Activated CD8-positive, alpha-beta memory T cell treated with anti-CD3 and anti-CD28 coated beads for 48 hours (primary cell): Measurements from ENCODE around the gene DHRS1.

ENCODE experiments used
- DNase-seq, 3 experiments: peaks; one replicate each; pipeline ENCODE4 v3.0.0-alpha.2; 2020; ENCODE audit warnings: low read depth in 2 of 3, low spot score in 2 of 3

DHRS1 gene

GRCh38 chr14:24299255-24300191 is at the start of gene DHRS1, which contains the start of gene NOP9:
Gene DHRS1, minus strand, starts transcription at chr14:24299780. Its CDS starts 674 bp downstream, at chr14:24299106.
Gene NOP9, plus strand, starts transcription at chr14:24299850. Its CDS starts 105 bp downstream, at chr14:24299955.
- DNase-seq: peak; percentile 87 to 97 (median 95)

- DNase-seq: no peak
Measured at GRCh38 chr14:24348186-24348585, 48.6 kb upstream of the DHRS1 start.

- DNase-seq: no peak
Measured at GRCh38 chr14:24347134-24347533, 47.6 kb upstream of the DHRS1 start.

GRCh38 chr14:24343795-24344660 is 44.4 kb upstream of the DHRS1 start:
- no peak for DNase-seq

DNA sequence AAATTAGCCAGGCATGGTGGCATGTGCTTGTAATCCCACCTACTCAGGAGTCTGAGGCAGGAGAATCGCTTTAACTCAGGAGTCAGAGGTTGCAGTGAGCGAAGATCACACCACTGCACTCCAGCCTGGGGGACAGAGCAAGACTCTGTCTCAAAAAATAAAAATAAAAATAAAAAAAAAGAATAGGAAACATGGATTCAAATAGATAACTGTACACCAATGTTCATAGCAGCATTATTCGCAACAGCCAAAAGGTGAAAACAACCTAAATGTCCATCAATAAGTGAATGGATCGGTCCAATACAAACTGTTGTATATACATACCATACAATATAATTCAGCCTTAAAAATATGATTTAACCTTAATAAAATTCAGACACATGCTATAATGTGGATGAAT is 43.3 kb upstream of the DHRS1 start:
- DNase-seq: no peak

GRCh38 chr14:24340606-24341005 is 41.0 kb upstream of the DHRS1 start:
- DNase-seq: no peak

- DNase-seq: no peak
Measured at GRCh38 chr14:24339284-24340151, 39.9 kb upstream of the DHRS1 start, which contains the start of gene RIPK3. Gene RIPK3, minus strand, starts transcription at chr14:24339991. Its CDS starts 165 bp downstream, at chr14:24339826.

DNA sequence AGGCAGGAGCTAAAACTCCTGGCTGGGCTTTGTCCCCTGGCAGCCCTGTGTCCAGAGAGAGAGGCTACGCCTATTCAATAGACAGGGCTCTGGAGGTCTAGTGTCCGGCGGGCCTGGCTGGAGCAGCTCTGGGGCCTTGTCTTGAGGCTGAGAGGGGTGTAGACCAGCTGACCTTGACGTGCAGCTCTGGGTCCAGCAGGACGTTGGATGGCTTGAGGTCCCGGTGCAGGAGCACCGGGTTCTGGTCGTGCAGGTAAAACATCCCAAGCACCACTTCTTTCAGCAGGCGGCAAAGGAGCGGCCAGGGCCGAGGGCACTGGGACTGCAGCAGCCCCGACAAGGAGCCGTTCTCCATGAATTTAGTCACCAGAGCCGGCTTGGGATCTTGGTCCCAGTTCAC is 39.3 kb upstream of the DHRS1 start:
- no peak for DNase-seq

- DNase-seq: no peak
Measured at GRCh38 chr14:24337824-24338175, 38.2 kb upstream of the DHRS1 start.

DNA sequence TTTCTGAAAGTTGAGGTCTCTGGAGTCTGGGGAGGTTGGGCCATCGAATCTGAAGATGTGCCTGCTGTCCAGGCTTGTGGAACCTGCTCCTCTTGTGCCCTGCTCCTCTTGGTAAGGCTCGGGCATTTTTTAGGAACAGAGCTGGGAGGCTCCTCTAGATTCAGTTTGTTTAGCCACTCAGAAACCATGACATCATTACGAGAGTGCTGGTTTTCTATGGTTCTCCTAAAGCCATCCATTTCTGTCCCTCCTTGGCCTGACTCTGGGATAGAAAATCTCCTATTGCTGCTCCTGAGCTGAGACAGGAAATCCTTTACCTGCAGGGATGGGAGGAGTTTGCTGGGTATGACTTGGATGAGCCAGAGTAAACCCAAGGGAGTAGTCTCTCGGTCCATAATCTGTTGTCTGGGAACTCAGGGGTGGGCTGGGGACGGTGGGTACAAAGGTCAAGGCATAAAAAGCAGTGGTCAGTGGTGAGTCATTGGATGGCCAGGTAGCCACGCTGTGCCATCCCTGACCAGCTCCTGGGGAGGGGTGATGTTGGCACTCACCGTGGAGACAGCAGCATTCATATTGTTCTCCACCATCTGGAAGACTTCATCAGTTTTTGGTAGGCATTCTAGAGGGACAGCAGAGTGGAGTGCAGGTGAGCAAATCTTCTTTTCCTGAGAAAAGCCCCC is 37.7 kb upstream of the DHRS1 start:
- no peak for DNase-seq

- no peak for DNase-seq
Measured at GRCh38 chr14:24335461-24336171, 36.0 kb upstream of the DHRS1 start.

DNA sequence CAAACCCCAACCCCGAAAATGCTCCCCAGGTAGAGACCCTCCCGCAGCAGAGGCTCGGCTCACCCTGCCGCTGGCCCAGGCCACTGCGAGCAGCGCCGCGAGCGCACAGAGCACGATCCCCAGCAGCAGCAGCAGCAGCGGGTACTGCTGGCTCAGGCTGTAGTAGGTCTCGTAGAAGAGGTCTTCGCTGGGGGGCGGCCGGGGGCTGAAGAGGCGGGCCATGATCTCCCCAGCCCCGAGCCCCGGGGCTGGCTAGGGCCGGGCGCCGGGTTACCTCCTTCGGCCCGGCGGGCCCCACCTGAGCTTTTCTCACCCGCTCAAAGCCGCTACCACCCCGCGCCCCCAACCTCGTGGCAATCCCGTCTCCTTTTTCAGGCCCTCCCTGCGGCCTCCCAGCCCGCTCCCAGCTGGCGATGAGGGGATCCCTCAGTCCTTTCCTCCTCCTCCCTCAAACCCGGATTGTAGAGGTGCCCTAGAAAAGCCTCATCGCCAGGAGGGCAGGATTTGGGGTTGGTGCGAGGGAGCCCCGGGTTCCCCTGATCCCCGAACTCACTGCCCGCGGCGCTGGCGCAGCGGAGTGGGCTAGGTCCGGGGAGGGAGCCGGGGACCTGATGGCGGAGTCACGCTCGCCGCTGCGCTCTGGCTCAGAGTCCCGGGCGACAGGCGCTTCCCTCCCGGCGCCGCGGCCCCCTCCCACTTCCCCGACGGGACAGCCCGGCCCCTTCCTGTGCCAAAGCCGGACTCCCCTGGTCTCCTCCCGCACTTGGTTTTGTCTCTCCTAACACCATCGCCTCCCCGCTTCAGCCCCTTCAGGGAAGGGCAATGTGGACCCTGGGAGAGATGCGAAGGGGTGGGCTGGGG is 35.1 kb upstream of the DHRS1 start, which contains the start of gene ADCY4:
TSS of gene ADCY4 (minus strand) at position 641 of the 861 bp plus-strand sequence. CDS start at position 222, 419 bp downstream.
- no peak for DNase-seq

- peak in 1 of 3 experiments; percentile 55 for DNase-seq
Measured at GRCh38 chr14:24332268-24332993, 32.9 kb upstream of the DHRS1 start.

DNA sequence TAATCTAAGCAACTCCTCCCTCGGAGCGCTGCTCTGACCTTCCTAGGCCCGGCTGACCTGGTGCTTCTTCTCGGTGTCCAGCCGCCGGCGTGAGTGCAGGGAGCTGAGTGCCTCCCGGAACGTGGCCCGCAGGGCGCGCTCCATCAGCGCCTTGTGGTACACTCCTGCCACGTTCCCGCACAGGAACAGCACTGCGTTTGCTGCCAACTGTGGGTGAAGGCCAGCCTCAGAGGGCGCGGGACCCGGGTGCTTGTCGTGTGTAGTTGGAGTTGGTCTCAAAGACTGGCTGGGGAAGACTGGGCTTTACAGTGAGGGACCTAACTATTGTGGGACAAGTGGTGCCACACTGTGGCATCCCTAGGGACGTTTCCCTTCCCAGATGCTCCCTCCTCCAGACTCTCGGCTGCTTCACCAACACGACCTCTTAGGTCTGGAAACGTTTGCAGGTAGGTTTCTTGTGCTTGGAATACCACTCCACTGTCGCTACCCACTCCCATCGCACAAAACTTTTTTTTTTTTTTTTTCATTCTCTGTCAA is 32.2 kb upstream of the DHRS1 start:
- no peak for DNase-seq

DNA sequence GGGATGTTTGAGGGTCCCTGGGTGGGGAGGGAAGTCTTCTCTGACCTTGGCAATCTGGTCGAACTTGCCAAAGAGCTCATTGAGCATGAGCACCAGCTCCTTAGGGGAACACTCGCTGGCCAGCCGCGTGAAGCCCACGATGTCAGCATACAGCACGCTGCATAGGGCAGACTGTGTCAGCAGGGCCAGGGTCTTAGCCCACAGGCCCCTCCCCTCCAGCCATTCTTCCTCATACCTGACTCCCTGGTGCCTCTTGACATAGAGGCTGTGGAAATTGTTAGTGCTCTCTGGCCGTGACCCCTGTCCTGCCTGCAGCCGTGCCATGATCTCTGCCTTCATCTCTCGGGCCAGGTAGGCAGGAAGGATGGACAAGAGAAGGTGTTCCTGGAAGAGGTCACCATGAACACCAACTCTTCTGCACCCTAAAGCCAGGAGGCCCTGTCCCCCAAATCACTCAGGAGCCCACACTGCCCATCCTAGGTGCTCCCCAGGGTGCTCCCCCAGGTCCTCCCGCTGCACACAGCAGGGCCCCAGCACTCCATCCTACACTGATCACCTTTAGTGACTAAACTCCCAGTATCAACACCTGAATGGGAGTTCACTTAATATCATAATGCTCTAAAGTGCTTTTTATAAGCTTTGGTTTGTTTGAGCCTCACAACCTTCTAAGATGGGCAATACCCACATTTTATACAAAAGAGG is 31.5 kb upstream of the DHRS1 start:
- DNase-seq: no peak

DNA sequence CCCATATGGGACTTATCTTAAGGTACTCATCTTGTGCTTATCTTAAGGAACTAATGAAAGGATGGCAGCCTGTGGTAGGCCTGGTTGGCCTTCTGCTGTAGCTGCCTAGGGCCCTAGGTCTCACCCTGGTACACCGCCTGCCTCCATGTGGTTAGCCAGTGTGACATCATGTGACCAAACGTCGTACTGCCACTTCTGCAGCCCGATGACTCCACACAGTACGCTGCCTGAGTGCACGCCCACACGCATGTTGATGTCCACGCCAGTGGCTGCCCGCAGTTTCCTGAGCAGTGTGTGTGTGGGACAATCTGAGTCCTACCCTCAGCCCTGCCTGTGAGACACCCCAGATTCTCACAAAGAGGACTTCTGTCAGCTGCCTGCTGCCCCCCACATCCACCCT is 30.2 kb upstream of the DHRS1 start:
- DNase-seq: peak in 1 of 3 experiments; percentile 52
